GM18511 (cell line): ENCODE data around the gene ANKS1B.
A peak's percentile ranks its signal among the peaks of the same experiment; 100 is the strongest.

Source experiments
- ATAC-seq: cut with Tn5 transposase; IDR thresholded peaks from one replicate; pipeline ENCODE4 v1.9.1; 2021; ENCODE audit warnings: mild to moderate bottlenecking, moderate library complexity; ENCODE audit not compliant: unreplicated experiment

Gene ANKS1B

DNA sequence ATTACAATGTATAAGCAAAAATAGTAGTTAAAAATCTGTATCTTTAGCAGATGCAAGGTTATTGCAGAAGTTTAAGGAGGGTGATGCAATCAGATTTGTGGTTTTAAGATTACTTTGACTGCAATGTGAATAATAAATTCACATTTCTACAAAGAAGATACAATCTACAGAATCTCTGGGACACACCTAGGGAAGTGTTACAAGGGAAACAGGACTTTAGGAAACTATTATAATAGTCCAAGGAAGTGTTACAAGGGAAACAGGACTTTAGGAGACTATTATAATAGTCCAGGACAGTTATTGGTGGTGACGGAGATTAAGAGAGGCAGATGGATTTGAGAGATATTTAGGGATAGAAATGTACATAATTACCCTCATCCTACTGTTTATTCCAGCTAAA lies 491.5 kb downstream of the ANKS1B start:
- ATAC-seq, result no peak

DNA sequence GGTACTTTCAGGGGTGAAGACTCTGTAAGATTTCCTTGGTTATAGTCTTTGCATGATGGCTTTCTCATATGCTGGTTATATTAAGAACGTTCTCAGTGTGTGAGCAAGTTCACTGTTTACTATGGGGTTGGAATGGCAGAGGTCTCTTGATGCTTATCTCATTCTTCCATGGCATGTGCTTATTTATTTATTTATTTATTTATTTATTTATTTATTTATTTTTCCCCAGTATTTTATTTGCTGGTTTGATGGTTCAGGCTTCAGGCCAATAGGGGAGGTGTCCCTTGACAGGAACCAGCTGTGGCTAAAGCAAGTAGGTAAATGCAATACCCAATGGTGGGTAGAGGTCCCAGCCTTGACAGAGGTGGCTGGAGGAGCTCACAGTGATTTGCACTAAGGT lies 498.5 kb downstream of the ANKS1B start:
- no peak for ATAC-seq

DNA sequence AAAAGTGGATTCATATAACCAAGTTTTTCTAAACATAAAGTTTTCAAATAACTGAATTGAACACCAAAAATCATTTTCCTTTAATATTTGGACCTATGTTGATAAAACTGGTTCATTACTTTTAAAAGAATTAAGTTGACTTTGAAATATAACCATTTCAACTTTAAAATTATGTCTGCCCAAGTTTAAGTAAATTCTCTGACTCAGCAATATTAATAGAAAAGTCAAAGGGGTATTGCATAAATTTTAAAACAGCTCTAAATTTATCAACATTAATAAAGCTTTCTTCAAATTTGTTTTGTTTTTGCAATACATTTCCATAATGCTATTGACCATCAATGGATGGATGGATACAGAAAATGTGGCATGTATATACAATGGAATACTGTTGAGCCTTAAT lies 505.6 kb downstream of the ANKS1B start:
- ATAC-seq, result no peak

DNA sequence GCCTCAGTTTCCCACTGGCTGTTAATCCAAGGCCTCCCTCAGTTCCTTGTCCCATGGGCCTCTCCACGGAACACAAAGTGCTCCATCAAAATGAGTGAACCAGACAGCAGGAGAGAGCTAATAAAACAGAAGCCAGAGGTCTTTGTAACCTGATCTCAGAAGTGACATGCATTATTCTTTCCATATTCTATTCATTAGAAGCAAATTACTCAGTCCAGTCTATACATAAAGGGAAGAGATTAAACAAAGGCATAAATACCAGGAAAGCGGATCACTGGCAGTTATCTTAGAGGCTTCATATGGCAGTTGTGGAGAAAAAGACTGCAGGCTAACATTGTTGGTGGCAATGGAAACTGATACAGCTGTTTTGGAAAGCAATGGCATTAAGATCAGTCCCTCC lies 507.8 kb downstream of the ANKS1B start:
- ATAC-seq, result no peak

DNA sequence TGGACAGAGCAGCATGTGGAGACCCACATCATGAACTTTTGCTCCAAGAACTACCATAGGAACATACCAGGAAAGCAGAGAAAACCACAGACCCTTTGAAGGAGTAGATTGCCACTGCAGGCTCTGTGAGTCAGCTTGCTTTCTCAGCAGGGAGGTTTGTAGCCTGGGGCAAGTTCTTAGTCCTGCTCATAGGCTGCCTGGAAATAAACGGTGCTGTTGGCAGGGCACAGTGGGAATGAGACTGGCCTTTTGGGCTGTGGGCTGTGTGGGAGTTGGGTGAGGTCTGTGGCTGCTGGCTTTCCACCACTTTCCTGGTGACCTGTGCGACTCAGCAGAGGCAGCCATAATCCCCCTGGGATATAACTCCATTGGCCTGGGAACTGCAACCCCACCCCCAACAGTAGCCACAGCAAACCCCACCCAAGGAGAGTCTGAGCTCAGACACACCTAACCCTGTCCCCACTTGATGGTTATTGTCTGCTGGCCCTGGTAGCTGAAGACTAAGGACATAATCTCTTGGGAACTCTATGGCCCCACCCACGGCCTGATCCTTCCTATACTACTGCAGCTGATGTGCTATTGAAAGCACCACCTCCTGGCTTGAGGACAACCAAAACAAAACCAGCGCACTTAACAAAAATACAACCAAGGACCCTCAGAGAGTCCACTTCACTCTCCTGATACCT lies 529.2 kb downstream of the ANKS1B start:
- no peak for ATAC-seq

DNA sequence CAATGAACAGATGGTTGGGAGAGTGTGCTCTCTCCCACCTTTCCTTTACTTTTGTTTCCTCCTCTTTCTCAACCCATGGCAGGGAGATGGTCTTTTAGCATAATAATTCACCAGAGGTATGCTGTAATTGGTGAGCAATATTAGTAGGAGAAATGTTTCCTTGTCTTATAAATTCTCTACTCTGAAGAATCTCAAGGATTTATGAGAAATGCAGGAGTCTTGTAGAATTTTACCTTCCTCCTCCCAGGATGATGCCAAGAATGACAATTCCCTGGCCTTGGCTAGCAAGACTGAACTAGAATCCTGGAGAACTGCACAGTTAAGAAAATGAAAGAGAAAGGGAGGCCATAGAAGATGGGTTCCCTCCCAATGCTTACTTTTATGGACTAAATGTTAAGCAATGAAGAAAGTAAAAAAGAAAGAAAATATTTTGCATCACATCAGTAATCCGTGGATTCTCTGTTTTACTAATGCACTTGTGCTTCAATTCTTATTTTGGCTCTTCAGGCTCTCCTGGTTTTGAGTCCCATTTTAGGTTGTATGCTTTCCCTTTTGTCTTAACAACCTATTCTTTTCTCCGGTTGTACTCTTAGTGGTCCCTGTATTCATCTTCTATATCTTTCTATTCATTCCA lies 530.1 kb downstream of the ANKS1B start:
- peak; percentile 31 for ATAC-seq

DNA sequence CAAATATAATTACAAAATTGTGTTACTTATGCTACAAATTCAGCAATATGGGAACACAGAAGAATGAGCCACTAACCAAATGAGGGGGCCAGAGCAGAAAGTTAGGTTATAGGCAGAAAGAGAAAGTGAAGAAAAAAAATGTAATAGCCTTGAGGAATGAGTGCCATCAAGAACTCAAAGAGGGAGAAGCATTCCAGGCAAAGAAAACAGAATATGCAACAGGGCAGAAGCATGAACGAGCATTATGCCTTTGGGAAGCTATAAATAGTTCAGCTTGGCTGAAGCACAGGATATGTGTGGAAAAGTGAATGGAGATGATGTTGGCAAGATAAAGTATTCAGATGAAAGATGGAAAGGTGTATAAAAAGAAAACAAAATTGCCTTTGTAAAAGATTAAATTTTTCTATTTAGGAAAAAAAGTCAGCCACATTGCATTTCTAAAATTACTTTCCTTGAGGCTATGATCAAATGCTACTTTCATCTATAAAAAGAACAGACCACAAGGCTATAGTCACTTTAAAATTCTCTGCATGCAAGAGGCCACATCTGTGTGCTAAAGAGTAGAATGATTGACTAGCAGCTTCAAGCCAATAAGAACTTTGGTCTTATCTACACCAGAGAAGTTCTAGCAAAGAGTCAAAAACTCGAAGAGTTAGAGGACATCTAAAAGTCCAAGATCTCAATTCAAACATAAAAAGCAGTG lies 530.7 kb downstream of the ANKS1B start:
- peak; percentile 77 for ATAC-seq

DNA sequence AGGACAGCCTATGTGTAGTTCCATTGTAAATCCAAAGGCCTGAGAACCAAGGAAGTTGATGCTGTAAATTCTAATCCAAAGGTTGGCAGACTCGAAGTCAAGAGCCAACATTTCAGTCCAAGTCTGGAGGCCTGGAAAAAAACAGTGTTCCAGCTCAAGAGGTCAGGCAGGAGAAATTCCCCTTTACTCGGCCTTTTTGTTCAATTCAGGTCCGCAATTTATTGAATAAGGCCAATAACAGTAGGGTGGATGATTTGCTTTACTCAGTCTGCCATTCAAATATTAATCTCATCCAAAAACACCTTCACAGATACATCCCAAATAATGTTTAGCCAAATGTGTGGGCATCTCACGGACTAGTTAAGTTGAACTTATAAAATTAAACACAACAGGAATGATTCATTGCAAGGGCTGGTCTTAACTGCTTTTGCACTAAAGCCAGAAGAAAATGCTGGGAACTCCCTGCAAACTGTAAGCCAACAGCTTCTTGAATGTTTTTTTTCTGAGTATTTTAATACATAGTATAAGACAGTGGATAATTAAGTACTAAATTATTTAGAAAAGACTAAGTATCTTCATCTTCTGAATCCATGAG lies 534.6 kb downstream of the ANKS1B start:
- no peak for ATAC-seq

DNA sequence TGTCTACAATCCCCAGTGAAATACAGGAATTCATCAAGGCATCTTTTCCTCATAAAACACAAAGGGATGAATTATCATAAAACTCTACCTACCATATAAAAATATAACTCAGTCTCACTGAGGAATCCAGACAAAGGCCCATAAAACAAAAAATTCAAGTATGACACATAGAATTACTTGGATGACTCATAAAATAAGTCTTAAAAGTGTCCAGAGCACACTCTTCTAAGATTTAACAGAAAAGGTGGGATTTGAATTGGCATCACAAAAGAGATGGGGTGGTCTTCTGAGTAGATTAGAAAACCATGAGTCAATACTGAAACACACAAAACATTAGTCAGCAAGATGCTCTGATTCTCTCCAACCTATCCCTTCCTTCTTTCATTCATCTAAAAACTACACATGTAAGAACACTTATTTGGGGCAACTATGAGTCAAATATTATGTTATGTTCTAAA lies 539.8 kb downstream of the ANKS1B start:
- ATAC-seq, result peak; percentile 80

DNA sequence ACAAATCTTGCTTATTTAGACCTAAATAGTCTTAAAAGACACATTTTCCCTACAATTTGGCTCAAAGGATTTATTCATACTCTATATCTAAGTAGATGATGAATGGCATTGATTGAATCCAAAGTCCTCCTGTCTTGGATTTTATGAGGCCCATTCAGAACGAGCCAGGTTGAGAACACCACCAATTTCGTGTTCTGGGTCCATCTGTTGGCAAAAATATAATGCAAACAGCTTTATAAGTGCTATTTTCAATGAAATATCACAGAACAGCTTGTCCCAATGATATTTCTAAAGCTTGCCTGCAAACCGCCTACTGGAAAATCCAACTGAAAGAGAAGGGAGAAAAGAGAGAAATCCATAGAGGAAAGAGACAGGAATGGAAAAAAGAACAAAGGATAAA lies 542.0 kb downstream of the ANKS1B start:
- ATAC-seq, result no peak

DNA sequence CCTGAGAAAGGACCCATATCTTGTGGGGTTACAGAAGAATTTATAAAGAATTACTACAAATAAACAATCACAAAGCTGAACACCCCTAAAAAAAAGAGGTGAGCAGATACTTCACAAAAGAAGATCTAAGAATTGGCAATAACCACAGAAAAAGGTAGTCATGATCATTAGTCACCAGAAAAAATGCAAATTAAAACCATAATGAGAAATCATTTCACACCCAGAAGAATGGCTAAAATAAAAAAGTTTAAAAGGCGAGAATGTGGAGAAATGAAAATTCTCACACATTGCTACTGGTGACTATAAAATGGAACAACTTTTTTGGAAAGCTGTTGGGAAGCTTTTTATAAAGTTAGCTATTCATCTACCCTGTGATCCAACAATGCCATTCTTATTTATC lies 545.3 kb downstream of the ANKS1B start:
- ATAC-seq, result no peak

DNA sequence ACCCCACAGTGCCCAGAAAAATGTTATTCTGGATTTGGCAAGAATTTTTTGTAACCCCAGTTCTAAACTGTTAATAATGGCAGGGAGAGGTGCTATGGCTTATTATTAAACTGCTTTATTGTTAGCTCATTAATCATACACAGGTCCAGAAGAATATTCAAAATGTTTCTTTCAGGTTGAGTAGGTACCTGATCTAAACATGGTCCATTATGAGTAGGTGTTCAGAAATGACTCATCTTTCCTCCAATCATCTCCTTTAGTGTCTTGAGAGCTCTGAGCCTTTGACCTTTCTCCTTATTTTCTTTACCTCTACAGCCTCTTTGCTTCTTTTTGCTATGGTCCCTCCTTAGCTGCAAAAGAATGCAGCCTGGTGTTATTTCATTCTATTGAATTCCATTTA lies 548.2 kb downstream of the ANKS1B start:
- peak; percentile 99 for ATAC-seq

DNA sequence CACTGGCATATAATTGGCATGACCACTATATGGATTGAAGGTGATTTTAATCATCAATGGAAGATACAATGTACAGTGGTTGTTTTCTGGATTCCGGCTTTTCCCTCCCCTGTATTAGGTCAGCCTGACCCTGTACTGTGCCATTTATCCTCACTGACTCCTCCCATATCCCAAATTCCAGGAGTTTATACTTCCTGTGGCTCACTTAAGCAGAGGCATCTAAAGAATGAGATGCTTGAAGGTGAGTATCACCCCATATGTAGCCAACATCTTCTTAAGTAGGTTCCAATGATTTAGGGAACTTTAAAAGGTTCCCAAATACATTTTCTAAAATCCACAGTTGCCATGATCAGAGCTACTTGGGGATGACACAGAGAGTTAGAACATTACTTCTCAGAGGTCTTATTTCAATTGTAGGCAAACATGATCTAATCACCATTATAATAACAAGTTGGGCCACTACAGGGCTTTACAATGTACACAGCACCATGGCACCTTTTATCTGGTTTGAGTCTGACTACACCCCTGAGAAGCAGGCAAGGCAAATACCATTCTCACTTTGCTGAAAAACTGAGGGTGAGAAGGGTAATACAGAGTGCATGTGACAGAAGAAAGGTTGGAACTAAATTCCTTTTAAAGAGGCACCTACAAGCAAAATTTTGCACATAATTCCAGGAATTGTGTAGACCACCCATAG lies 549.5 kb downstream of the ANKS1B start:
- ATAC-seq, result no peak

DNA sequence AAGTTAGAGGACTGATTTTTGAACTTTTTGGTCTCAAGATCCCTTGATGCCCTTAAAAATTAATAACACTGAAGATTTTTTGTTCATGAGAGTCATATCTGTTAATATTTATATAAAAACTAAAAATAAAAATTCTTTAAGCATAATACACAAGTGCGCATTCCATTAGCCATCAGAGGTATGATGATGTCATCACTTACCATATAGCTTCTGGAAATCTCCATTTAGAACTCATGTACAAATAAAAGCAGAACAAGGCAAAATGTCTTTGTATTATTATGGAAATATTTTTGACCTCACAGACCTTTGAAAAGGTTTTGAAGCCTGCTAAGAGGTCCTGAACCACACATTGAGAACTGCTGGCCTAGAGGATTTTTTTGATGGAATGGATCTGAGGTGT lies 551.6 kb downstream of the ANKS1B start:
- no peak for ATAC-seq

DNA sequence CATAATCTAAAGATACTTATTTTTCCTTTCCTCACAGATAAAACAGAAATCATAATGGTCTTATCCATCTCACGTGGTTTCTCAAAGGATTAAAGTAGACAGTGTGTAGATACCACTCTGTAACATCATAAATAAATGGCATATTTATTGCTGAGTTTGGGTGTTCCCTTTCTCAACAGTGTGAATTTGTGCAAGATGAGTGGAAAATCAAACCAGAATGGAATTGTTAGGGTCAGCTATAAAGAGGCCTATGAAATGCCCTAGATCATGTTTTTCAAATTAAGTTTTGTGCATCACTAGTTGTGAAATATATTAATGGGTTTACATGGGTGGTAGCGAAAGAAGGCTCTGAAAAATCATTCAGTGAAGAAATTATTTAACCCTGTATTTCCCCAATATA lies 553.5 kb downstream of the ANKS1B start:
- no peak for ATAC-seq

DNA sequence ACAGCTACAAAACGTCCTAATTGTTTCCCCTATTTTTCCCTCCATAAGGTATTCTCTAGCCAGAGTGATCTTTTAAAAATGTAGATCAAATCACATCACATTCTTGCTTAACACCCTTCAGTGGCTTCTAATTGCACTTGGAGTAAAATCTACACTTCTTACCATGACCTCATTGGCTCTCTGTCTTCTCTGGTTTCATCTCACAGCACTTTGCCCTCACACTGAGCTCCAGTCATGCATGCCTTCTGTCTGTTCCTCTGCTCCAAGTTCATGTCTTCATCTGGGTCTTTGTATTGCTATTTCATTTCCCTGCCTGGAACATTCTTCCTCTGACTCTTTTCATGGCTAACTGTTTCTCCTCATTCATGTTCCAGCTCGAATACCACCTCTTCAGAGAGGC lies 557.6 kb downstream of the ANKS1B start:
- ATAC-seq, result peak; percentile 91

DNA sequence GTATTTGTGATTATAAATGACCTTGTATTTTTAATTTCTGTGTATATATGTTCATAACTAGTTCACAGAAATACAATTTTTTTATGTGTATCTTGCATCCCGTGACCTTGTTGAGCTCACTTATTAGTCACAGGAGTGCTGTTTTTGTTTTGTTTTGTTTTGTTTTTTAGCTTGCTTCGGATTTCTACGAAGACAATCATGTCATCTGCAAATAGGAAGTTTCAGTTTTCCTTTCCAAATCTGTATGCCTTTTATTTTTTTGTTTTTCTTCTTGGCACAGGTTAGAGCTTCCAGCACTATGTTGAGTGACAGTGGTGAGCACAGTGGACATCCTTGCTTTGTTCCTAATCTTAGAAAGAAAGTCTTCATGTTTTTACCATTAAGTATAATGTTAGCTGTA lies 566.4 kb downstream of the ANKS1B start:
- ATAC-seq, result peak; percentile 49

DNA sequence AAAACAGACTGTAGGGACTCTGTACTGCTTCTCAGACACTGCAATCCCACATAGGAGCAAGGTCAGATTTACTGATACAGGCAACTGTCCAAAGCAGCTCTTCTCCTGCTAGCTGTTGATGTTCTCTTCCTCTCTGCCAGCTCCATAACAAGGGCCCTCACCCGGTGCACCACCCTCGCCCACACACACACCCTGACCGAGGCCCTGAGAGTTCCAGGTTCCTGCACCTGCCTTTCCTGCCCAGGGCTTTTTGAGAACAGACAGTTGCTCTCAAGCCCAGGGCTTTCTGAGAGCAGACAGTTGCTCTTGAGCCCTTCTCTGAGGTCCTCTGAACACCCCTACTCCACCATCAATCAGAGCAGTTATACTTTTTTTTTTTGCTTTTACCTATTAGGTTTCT lies 571.0 kb downstream of the ANKS1B start:
- peak; percentile 58 for ATAC-seq

DNA sequence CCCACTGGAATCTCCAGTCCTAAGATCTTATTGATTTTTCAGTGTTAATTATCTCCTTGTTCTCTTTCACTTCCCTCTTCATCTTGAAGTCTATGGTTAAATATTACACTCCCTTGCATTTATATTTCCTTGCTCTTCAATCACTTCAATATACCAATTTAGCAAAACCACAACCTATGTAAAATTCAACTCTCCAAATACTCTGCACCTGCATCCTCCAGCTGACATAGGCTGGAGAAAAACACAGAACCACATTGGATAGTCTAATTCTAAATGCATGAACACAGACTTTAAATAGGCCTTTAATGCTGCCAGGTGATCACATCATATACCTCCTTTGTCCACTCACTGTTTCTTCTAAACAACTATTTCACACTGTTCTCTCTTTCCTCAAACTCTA lies 591.0 kb downstream of the ANKS1B start:
- ATAC-seq, result peak; percentile 82

DNA sequence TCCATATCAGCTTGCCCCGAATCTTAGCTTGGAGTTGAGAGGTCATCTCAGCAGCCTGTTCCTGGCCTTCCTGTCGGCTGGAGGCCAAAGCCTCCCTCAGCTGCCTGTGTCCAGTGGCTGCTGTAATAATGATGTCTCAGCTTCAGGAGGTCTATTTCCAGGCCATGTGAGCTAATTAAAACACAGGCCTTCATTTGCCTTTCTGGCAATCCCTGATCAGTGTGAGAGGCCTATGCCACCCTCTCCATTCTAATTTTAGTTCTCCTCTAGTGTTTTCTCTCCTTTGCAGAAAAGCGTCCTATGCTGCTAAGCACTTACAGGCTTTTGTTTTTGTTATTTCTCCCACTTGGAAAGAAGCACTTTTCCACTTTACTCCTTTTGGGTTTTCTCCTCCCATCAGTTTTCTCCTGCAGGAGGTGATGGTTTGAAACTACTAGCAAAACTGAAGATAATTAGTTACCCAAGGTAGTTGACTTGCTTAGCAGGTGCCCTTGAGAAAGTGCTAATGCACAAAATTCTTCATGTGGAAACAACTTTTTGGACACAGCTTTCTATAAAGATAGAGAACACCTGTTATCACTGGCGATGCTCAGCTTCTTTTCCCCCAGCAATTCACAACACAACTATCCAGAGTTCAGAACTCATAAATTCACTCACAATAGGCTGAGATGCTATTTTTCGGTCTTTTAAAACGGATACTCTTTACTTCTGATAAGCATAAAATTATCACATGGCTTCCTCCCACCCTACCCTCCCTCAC lies 592.5 kb downstream of the ANKS1B start:
- no peak for ATAC-seq
